DMS153 (cell line): ENCODE data around the gene CDR2.
A peak's percentile ranks its signal among the peaks of the same experiment; 100 is the strongest.
"Not testable (repeated sequence)": the region's sequence is repeated elsewhere in the genome, so short reads cannot be mapped to it uniquely, and the experiment has no call there.

ENCODE experiments used
- DNase-seq: peaks from one replicate; lab custom pipeline; 2025; lab: John Stamatoyannopoulos, UW

CDR2 gene

DNA sequence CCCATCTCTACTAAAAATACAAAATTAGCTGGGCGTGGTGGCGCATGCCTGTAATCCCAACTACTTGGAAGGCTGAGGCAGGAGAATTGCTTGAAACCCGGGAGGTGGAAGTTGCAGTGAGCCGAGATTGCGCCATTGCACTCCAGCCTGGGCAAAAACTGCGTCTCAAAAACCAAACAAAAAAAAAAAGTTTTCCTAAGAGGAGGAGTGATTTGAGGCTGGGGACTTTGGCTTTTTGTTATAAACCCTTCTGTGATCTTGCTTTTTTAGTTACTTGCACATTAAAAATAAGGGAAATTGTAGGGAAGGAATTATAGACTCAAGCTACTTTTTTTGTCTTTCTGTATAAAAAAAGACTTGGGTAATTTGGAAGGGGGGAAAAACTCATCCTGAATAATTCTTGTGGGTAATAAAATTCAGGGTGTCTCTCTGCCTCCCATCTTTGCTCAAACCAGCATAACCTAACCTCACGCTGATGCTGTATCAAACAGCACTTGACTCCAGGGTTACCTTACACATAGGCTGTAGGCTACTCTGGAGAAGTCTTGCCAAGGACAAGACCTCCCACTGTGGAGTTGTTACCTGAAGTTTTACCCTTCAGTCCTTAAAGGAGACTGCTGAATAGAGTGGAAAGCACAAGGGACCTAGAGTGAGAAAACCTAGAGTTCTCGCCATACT lies 1.7 kb upstream of the CDR2 start:
- no peak for DNase-seq

DNA sequence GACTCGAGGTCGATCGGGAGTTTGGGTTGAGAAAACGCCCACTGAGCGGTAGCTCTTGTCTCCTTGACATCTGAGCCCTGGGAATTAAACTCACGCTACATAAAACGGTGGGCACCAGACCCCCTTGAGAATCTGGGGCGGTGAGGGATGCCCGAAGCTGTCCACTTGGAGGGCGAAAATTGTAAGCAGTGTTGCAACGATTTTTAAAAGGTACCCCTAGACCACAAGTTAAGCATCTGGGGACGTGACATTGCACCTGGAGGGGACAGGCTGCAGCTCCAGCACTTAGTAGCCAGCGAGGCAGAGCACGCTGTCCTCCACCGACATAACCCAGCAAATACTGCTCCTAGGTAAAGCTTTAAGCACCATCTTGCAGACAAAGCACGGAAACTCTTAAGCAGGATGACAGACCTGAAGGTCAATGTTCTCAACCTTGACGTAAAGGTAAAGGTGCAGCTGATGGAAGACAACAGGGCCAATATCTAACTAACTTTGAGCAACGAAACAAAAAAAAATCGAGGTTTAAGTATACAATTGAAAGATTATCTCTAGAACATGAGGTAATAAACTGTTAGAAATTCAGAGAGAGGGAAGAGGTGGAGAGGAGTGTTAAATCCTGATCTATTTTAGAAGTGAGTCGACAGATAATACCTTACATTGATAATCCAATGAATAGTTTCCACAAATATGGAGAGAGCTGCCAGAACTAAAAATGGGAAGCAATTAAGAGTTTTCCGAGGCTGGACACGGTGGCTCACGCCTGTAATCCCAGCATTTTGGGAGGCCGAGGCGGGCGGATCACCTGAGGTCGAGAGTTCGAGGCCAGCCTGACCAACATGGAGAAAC lies 921 bp upstream of the CDR2 start:
- DNase-seq = no peak

DNA sequence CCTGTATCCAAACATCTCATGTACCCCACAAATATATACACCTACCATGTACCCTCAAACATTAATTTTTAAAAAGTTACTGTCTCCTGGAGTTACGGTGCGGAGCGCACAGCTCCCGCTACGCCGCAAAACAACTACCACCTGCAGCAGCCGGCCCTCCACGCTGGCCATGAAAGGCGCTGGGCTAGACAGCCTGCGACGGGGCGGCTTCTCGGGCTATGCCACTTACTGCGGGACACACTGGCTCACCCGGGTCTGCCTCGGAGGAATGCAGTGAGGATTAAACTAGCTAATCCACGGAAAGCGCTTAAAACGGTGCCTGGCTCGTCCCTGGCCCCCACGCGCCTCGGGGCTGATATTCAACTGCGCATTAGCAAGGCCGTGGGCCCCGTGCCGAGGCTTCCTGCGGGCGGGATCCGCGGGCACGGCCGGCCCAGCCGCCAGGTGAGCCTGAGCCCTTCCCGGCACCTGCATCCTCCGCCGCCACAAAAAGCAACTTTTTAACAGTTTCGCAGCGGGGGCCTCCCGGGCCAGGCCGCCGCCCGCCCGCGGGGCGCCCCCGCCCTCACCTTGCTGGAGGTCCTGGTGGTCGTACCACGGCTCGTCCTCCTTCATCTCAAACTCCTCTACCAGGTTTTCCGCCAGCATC lies 633 bp downstream of the CDR2 start:
- no peak for DNase-seq

GRCh38 chr16:22372882-22373661 lies 1.3 kb downstream of the CDR2 start:
- no peak for DNase-seq

- no peak for DNase-seq
Observed at GRCh38 chr16:22370038-22370820, 4.2 kb downstream of the CDR2 start.

GRCh38 chr16:22369221-22369811 lies 5.1 kb downstream of the CDR2 start:
- DNase-seq = peak; percentile 24

DNA sequence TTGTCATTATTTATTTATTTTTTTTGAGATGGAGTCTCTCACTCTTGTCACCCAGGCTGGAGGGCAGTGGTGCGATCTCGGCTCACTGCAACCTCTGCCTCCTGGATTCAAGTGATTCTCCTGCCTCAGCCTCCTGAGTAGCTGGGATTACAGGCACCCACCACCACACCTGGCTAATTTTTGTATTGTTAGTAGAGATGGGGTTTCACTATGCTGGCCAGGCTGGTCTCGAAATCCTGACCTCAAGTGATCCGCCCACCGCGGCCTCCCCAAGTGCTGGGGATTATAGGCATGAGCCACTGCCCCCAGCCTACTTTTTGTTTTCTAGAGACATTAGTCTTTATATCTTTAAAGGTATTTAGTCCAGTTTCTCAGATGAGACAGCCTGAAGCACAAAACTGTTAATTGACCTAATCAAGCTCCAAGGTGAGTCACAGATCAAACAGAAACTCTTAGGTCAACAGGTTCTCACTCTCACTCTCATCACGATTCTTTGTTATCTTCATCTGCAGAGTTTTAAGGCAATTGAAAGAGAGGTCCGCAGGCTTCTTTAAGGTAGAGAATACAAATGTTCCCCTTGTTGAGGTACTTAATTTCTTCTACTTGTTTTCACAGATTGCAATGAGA lies 6.1 kb downstream of the CDR2 start:
- DNase-seq = not testable (repeated sequence)

DNA sequence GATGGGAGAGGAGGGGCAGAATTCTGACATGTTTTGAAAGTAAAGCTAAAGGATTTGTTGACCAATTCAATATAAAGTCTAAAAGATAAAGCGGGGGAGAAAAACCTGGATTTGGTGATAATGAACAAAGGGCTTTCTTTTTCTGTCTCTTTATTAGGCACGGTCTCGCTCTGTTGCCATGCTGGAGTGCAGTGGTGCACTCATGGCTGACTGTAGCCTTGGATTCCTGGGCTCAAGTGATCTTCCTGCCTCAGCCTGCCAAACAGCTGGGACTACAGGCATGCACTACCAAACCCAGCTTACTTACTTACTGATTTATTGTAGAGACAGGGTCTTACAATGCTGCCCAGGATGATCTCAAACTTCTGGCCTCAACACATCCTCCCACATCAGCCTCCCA lies 7.5 kb downstream of the CDR2 start:
- no peak for DNase-seq

DNA sequence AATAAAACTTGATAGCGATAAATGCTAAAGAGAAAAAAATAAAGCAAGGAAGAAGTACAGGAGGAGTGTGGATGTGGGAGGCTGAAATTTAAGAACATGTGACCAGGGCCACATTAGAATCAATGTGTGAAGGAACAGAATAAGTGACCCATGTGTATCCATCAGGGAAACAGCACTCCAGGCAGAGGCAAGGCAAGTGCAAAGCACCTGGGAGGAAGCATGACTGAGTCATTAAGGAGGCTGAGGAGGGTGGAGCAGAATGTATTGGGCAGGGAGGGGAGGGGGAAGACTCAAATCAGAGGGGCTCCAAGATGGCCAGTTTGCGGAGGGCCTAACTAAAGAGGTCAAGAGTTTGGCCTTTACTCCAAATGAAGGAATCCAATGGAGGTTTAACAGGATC lies 8.0 kb downstream of the CDR2 start:
- no peak for DNase-seq

DNA sequence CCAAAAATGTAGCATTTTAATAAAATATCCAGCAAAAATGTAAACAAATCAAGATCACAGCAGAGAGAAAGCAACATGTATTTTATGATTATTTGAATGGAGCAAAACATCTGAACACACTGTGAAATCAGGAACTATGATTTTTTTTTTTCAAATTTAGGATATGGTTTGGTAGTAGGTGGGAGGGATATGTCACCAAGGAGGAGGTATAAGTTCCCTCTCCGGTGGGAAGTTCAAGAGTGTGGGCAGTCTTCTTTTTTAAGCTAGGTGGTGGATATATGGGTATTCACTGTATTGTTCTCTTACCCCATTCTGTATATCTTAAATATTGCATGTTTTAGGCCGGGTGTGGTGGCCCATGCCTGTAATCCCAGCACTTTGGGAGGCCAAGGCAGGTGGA lies 10.2 kb downstream of the CDR2 start:
- no peak for DNase-seq

DNA sequence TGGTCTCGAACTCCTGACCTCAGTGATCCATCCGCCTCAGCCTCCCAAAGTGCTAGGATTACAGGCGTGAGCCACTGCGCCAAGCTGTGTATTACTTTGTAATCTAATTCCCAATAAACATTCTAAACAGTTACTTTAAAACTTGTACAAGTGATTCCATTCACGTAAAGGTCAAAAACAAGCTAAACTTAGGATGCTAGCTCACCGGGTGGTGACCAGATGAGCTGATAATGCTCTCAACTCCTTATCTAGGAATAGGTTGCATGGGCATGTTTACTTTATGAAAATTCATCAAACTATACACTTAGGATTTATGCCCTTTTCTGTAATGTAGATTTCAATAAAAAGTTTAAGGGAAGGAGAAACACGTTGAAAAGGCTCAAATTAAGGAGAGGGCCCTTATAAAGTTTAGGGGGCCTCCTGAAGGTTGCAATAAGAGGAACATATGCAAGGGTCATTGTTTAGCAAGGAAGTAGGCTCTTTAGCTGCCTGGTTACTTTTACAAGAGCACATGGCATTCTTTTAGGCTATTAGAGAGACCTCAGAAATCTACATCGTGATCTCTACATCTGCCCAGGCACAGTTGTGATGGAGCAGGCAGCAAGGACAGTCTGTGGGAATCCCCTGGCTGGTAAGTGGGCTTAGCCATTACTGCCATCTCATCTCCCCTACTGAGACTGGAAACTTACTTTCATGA lies 13.3 kb downstream of the CDR2 start:
- DNase-seq = no peak

GRCh38 chr16:22359679-22360078 lies 14.7 kb downstream of the CDR2 start:
- no peak for DNase-seq

DNA sequence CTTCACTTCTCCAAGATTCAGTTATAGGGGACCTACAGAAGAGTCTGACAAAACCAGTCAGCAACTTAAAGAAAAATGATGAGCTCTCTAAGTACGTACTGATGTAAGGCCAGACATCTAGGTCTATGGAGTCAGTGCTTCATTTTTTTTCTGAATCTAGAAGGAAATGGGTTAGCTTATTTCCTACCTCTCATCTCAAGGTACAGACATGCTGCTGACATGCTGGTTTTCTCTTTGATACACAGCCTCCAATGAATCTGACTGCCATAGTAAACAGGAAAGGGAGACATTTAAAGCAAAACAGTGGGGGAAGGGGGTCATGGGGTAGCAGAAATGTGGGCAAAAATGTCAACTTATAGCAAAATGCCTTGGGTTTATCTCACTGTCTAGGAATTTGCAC lies 16.4 kb downstream of the CDR2 start:
- DNase-seq = no peak

GRCh38 chr16:22357635-22357971 lies 16.8 kb downstream of the CDR2 start:
- DNase-seq = no peak

GRCh38 chr16:22356930-22357634 lies 17.3 kb downstream of the CDR2 start:
- DNase-seq = no peak

DNA sequence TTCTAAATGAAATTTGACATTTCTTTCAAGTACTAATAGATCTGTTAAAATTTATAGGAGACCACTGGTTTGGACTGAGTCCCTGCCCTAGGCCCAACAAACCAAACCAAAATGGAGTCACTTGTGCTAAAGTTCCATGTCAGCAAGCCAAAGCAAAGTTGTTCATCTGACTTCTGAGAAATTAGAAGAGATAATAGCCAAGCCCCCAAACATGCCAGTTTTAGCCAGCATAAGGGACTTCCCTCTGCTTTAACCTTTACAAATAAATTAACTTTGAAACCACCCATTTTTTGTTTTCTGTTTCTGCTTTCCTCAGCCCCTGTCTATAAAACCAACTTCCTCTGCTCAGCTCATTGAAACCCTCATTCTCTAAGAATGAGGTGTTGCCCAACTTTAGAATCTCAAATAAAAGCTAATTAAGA lies 18.9 kb downstream of the CDR2 start:
- DNase-seq = no peak

DNA sequence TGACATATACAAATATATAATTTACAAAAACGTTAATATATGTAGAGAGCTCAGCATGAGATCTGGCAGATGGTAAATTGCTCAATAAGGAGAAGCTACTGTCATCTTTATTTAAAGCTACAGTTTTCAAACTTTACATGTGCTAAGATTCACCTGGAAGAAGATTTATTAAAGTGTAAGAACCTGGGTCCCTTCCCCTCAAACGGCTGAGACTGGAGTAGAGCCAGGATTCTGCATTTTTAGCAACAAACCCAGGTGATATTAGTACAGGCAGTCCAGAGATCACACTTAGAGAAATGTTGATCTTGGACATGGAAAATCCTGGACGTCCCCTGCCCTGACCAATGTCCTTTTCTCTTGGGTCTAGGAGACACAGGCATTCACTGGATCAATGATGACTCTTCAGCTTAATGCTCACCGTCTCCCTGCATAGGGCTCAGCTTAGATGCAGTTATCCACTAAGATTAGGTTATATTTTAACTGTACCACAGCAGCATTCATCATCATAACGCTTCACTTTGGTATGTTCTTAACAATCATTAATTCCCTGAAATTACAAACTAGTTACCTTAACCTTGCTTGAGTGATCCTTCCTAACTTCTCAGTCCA lies 20.4 kb downstream of the CDR2 start:
- no peak for DNase-seq

GRCh38 chr16:22353191-22353919 lies 21.1 kb downstream of the CDR2 start:
- DNase-seq = no peak
